ENCODE measurements around the gene GPR108.

Gene GPR108

GRCh38 chr19:6767357-6768235 lies 30.2 kb upstream of the GPR108 start, which contains the start of gene SH2D3A:
Gene SH2D3A, minus strand, starts transcription at chr19:6767435. Its CDS starts 3,687 bp downstream, at chr19:6763748.
- H3K9ac ChIP-seq (ENCODE audit: low read length), result peak within 1 kb of the TSS; percentile 69

GRCh38 chr19:6767081-6767356 lies 29.6 kb upstream of the GPR108 start:
- Histone ChIP-seq H3K27ac (ENCODE audit: low read length) (no peak overlapping the region), H2AFZ (ENCODE audit: low read depth, low read length) (peak overlapping the region; percentile 81; the same call in 1 of the 2 replicates), H3K9me3 (ENCODE audit: insufficient read depth, low read length) (no peaks in the 10 kb centered on the region), H3K4me3 (ENCODE audit: low read length) (peak overlapping the region; percentile 86), H3K79me2 (ENCODE audit: low read length) (no peaks in the 10 kb centered on the region), H3K36me3 (replicated peaks; ENCODE audit: low read depth, low read length) (no peaks in the 10 kb centered on the region), H3K4me2 (ENCODE audit: low read length) (peak overlapping the region; percentile 88), H3K9ac (ENCODE audit: low read length) (peak overlapping the region; percentile 69), H3K4me1 (ENCODE audit: low read length) (peaks cover 30% of the 10 kb centered on the region), H3K27me3 (ENCODE audit: low read depth, low read length) (no peaks in the 10 kb centered on the region; the same call in 1 of the 2 replicates), H4K20me1 (ENCODE audit: insufficient read depth, low read length) (no peaks in the 10 kb centered on the region)
- TF ChIP-seq CTCF (IDR thresholded peaks at IDR 0.05; ENCODE audit: low read depth, low read length), result no peak
- TF ChIP-seq EZH2phosphoT487 (IDR thresholded peaks at IDR 0.05; ENCODE audit: low read depth), result no peak

More at GRCh38 chr19:6767357-6768235, 30.2 kb upstream of the GPR108 start, which contains the start of gene SH2D3A:
- Histone ChIP-seq H3K4me1 (ENCODE audit: low read length) (peaks cover 32% of the 10 kb centered on the region), H4K20me1 (ENCODE audit: insufficient read depth, low read length) (no peaks in the 10 kb centered on the region), H2AFZ (ENCODE audit: low read depth, low read length) (peak within 1 kb of the TSS; percentile 81; the same call in 1 of the 2 replicates), H3K4me2 (ENCODE audit: low read length) (peak within 1 kb of the TSS; percentile 88), H3K27ac (ENCODE audit: low read length) (peak within 1 kb of the TSS; percentile 43), H3K36me3 (replicated peaks; ENCODE audit: low read depth, low read length) (no peaks in the 10 kb centered on the region), H3K79me2 (ENCODE audit: low read length) (peaks cover under 1% of the 10 kb centered on the region; the same call in 1 of the 2 replicates), H3K9me3 (ENCODE audit: insufficient read depth, low read length) (no peaks in the 10 kb centered on the region), H3K4me3 (ENCODE audit: low read length) (peak within 1 kb of the TSS; percentile 86), H3K27me3 (ENCODE audit: low read depth, low read length) (no peaks in the 10 kb centered on the region; the same call in 1 of the 2 replicates)
- TF ChIP-seq CTCF (IDR thresholded peaks at IDR 0.05; ENCODE audit: low read depth, low read length) (no peak), EZH2phosphoT487 (IDR thresholded peaks at IDR 0.05; ENCODE audit: low read depth) (no peak)

- TF ChIP-seq EZH2phosphoT487 (IDR thresholded peaks at IDR 0.05; ENCODE audit: low read depth) (no peak), CTCF (IDR thresholded peaks at IDR 0.05; ENCODE audit: low read depth, low read length) (no peak)
- Histone ChIP-seq H3K36me3 (replicated peaks; ENCODE audit: low read depth, low read length) (no peaks in the 10 kb centered on the region), H3K9me3 (ENCODE audit: insufficient read depth, low read length) (no peaks in the 10 kb centered on the region), H3K9ac (ENCODE audit: low read length) (peak overlapping the region; percentile 69), H4K20me1 (ENCODE audit: insufficient read depth, low read length) (no peaks in the 10 kb centered on the region), H2AFZ (ENCODE audit: low read depth, low read length) (peak overlapping the region; percentile 81; the same call in 1 of the 2 replicates), H3K79me2 (ENCODE audit: low read length) (no peaks in the 10 kb centered on the region), H3K27ac (ENCODE audit: low read length) (no peak overlapping the region), H3K4me1 (ENCODE audit: low read length) (peaks cover 26% of the 10 kb centered on the region), H3K4me2 (ENCODE audit: low read length) (peak overlapping the region; percentile 88), H3K27me3 (ENCODE audit: low read depth, low read length) (no peaks in the 10 kb centered on the region; the same call in 1 of the 2 replicates), H3K4me3 (ENCODE audit: low read length) (peak overlapping the region; percentile 86)
Measured at GRCh38 chr19:6766357-6767080, 29.1 kb upstream of the GPR108 start.

Data from OCI-LY3 (cell line).